Spleen (tissue), 7 donors: ENCODE results near the gene FOCAD.

ENCODE experiments used
- POLR2AphosphoS5 ChIP-seq, 3 donors: sonication (generic); formaldehyde crosslinking; IDR thresholded peaks; one replicate each; pipeline ENCODE4 v1.5.1; 2017; ENCODE audit warnings: antibody characterized with exemption in 3 of 3
- TF ChIP-seq, protein P1 (sequence below), 11 experiments: fragments of 200-600 bp in 7 of 11; fragments of 450-650 bp in 4 of 11; sonication (generic) in 4 of 11; IDR thresholded peaks in 8 of 11; conservative IDR thresholded peaks in 3 of 11; 1 replicate in 7 of 11; 2 replicates in 4 of 11; pipeline versions ENCODE4 v1.4.0 to v1.8.0; 2016 to 2021; ENCODE audit warnings: antibody characterized with exemption in 11 of 11, inconsistent platforms in 4 of 11, mild to moderate bottlenecking in 1 of 11
- donor health status: DM: no; HTN: no; CAD: no; lungs with moderate emphysema.
- donor health status: DM: no; HTN: no; CAD: no.
- donor health status: DM: no; HTN: no; CAD: no.

DNA sequence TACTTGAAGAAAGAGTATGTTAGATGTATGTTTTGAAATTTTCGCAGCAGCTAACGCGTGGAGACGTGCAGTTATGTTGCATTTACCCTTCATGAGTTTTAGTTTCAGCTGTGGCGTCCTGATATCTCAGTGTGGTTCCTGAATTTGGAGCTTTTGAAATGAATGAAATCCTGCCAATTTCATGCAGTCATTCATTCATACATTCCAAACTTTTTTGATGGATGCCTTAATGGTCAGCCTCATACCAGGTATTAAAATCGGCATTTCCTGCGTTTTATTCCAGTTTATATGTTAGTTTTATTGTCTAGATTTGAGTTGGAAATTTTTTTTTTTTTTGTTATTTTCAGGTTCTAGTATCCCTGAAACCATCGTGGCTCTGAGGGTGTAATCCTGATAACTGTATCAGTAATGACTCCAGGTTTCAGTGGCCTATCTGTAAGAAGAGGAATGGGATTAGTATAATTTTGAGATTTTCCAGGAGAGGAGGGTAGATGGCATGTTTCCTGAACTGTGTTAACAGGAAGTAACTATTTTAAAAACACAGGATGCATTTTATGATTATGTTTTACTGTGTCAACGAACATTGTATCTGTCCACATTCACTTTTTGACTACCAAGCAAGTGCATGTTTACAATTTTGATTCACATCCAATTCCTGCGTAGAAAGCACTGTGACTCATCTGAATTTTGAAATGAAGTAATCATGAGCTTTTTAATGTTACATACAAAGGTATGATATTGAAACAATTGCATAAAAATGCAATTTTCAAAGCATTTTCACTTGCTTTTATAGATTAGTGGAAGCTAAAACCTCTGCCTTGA, 1.0 kb downstream of the FOCAD start:
- TF ChIP-seq, protein P1, sequence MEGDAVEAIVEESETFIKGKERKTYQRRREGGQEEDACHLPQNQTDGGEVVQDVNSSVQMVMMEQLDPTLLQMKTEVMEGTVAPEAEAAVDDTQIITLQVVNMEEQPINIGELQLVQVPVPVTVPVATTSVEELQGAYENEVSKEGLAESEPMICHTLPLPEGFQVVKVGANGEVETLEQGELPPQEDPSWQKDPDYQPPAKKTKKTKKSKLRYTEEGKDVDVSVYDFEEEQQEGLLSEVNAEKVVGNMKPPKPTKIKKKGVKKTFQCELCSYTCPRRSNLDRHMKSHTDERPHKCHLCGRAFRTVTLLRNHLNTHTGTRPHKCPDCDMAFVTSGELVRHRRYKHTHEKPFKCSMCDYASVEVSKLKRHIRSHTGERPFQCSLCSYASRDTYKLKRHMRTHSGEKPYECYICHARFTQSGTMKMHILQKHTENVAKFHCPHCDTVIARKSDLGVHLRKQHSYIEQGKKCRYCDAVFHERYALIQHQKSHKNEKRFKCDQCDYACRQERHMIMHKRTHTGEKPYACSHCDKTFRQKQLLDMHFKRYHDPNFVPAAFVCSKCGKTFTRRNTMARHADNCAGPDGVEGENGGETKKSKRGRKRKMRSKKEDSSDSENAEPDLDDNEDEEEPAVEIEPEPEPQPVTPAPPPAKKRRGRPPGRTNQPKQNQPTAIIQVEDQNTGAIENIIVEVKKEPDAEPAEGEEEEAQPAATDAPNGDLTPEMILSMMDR (IDR thresholded peaks at IDR 0.05 in 8 of 11, conservative IDR thresholded peaks at IDR 0.05 in 3 of 11): no peak
- no peak for TF ChIP-seq POLR2AphosphoS5 (IDR thresholded peaks at IDR 0.05)
